Loucy (cell line): ENCODE data around the gene KIRREL3.

Source experiments
- CTCF ChIP-seq: fragments of 200-600 bp; sonication (generic); conservative IDR thresholded peaks from 2 replicates; pipeline ENCODE4 v1.5.1; 2014; ENCODE audit warnings: mild to moderate bottlenecking, antibody characterized with exemption, low read length
- EZH2phosphoT487 ChIP-seq: fragments of 200-600 bp; IDR thresholded peaks from 2 replicates; pipeline ENCODE4 v1.6.1; 2018; ENCODE audit warnings: antibody characterized with exemption, mild to moderate bottlenecking, moderate library complexity, borderline replicate concordance

GRCh38 chr11:127023991-127024390, 23.4 kb upstream of the KIRREL3 start:
- TF ChIP-seq CTCF = no peak
- no peak for TF ChIP-seq EZH2phosphoT487
